ENCODE measurements around the gene TAF8.

The TAF8 gene

GRCh38 chr6:42135722-42136121 is 85.4 kb downstream of the TAF8 start:
- Histone ChIP-seq H3K27ac (ENCODE audit: low read depth, low read length) (peak overlapping the region; percentile 73; the same call in 1 of the 2 replicates), H3K27me3 (ENCODE audit: insufficient read depth, low read length) (no peaks in the 10 kb centered on the region), H3K9ac (ENCODE audit: low read depth, low read length) (no peak overlapping the region), H3K36me3 (ENCODE audit: insufficient read depth, low read length) (peaks cover 12% of the 10 kb centered on the region), H3K9me3 (ENCODE audit: insufficient read depth, low read depth, low read length) (no peaks in the 10 kb centered on the region), H3K4me1 (ENCODE audit: insufficient read depth, low read length) (peaks cover 55% of the 10 kb centered on the region), H3K4me3 (ENCODE audit: low read length) (no peak overlapping the region)
- 59% methylated on average over 2 of the region's 2 CpGs for WGBS

- Histone ChIP-seq H3K36me3 (ENCODE audit: insufficient read depth, low read length) (peaks cover 12% of the 10 kb centered on the region), H3K4me1 (ENCODE audit: insufficient read depth, low read length) (peaks cover 64% of the 10 kb centered on the region), H3K4me3 (ENCODE audit: low read length) (peak overlapping the region; percentile 14; the same call in 1 of the 2 replicates), H3K27me3 (ENCODE audit: insufficient read depth, low read length) (no peaks in the 10 kb centered on the region), H3K9me3 (ENCODE audit: insufficient read depth, low read depth, low read length) (no peaks in the 10 kb centered on the region), H3K9ac (ENCODE audit: low read depth, low read length) (peak overlapping the region; percentile 60), H3K27ac (ENCODE audit: low read depth, low read length) (peak overlapping the region; percentile 90)
- WGBS = 7% methylated on average over 14 of the region's 14 CpGs
Observed at GRCh38 chr6:42136508-42137193, 86.3 kb downstream of the TAF8 start.
